ENCODE results near the gene ATP10A.
A peak's percentile ranks its signal among the peaks of the same experiment; 100 is the strongest.

ATP10A gene

DNA sequence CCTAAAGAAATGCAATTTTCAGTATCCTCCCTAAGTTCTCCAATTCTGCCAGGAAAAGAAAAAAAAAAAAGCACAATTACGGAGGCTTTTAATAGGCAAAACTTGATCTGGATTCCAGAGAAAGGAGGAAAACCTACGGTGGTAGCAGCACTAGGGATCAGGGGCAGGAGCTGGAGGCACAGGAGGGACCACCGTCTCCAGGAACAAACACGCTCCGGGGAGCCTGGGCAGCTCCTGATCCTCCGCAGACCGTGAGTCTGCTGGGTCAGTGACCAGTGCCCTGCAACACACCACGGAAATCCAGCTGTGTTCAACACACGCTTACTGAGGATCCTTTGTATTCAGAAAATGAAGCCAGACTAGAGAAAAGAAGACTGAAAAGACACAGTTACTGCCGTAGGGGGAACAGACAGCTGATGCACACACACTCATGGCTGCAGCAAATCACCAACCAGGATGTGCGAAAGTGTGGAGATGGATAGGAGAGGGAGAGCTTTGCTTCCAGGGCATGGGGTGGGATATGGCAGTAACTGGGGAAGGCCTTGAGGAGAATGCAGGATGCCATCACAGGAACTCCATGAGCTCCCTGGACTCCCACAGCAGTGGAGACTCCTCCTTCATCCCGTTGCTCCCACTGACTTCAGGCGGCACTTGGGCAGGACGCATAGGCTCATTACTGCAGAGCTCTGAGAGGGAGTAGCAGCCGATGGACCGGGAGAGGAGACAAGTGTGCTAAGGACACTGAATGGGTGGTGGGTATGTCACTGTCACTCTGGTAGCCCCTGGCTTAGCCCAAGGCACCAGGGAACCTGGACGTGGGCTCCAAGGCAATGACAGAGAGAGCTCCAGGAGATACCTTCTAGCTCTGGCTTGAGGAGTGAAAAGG lies 167.0 kb downstream of the ATP10A start:
- DNase-seq (ENCODE audit: low read depth): no peak

DNA sequence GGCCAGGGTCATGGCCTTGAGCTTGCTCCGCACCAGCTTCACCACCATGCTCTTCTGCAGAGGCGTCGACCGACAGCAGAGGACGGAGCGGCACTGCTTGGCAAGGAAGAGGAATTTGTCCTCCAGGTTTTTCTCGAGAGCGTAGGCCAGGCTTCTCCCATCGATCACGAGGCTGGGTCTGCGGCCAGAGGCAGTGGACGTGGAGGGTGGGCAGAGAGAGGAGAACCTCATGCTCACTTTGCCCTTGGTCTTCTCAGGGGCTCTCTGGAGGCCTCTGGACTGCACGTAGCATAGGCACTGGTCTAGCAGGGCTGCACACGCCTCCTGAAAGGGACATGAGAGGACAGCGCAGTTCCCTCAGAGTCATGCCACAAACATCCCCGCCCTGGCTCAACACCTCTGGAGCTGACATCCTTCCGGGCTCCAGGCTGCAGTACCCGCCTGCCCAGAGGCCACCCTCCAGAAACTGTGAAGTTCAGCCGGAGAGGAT lies 168.3 kb downstream of the ATP10A start:
- DNase-seq (ENCODE audit: low read depth): no peak

DNA sequence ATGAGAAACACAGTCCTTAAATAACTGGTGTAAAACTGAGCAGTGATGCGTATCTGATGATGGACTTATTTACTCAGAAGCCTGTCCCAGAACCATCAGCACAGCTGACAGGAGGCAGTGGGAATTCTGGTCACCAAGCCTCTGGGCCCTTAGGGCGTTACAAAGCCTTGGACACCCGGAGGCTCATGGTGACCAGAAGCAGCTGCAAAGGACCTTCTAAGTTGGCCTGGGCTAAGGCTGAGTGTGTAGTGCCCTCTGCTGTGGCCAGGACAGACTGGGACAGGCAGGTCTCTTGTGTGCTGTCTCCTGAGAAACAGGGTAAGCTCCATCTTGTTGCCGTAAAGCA lies 168.9 kb downstream of the ATP10A start:
- DNase-seq (ENCODE audit: low read depth): no peak

DNA sequence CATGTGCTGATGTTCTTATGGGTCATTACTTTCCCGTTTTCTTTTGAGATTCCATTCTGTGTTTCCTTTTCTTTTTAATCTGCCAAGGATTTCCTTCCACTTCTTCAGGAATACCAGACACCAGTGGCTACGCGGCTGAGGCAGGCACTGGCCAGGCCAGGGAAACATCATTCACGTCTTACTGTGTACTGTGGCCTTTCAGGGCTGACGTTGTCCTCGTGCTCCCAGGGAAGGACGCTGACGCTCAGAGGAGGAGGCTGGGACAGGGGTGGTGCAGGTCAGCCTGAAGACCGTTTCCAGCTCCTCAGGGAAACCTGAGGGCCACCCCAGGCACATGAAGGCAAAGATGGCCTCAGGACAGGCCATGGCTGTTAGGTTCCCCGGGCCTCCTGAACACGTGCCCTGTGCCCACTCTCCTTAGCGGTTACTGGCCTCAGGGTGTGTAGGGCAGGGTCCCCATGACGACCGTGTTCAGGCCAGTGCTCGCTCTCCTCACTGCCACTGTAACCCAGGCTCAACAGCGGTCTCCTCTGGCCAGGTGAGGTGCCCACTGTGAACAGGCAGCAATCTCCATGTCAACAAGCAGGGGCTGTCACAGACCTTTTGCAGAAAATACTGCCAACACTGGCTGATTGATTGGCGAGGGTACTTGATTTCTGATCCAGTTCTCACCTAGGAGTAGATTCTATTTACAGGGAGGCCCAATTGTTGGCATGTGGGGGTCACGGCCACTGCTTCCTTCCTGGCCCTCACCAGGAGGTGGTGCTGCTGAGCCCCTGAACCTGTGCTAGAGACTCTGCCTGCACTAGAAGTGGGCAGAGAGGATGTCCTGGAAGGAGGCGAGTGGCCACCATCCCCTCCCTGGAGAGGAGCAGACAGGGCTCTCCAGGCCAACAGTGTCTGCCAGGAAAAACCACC lies 169.5 kb downstream of the ATP10A start:
- no peak for DNase-seq (ENCODE audit: low read depth)

DNA sequence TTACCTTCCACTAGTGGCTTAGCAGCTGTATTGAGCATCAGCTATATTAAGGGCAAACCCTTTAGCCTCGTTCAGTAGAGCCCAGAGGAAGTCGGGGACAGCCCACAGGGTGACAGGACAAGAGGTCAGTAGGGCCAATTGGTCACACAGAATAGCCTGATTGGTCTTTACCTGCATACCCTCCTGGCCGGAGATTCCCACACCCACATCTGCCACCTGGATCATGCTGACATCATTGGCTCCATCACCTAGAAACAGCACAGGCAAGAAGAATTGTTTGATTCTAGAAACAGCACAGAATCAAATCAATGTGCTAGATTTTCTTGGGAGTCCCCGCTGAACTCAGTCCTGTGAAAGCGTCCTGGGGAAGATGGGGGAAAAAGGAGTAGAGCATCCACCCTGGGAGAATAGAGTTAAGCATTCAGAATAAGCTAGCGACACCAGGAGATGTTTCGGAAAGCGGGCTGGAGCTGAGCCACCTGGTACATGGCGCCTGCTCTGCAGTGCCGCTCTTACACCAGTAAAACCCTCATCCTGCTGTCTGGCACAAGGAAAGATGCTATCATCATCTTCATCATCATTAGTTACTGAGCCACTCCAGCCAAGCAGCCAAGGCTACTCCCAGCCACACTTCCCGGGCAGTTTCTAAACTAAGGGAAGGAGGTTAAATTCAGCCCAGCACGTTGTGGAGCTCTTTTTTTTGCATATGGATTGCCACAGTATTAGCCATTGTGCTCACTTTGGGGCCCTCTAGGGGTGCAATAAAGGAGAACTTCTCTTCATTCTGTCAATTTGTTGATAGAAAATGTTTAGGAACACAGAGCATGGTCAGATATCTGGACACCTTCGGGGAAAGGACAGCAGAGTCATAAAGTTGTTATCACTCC lies 171.3 kb downstream of the ATP10A start:
- no peak for DNase-seq (ENCODE audit: low read depth)

DNA sequence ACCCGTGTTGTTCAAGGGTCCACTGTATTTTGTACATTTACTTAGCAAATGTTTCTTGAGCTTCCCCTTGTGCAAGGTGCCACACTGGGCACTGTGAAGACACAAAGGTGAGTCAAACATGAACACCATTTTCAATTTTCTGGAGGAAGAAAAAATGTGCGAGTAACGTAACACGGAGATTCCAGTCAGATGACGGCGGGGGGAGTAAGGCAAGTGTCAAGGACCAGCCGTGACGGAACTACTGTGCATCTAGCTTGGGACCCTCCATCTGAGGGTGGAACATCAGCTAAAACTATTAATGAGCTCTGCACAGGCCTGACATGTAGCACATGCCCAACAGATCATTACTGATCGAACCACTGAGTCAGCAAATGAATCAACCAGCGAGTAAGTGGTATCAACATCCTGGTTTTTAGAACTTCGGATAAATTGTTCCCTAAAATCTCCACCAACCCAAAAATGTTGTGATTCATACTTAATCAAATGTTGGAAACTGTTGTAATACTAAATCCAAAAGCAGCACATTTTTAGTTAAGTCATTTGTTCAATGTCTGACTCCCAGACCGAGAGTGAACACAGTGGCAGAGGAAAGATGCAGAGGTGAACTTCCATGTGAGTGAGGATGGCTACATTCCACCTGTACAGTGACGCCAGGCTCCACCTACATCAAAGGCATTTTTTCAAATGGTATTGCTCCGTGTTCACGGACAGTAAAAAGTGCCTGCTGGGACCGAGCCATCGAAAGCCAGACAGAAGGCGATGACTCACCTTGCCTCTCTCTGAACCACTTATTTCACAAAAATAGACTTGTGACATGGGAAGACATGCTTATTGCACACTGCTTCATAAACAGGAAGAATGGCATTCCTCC lies 172.2 kb downstream of the ATP10A start:
- no peak for DNase-seq (ENCODE audit: low read depth)

DNA sequence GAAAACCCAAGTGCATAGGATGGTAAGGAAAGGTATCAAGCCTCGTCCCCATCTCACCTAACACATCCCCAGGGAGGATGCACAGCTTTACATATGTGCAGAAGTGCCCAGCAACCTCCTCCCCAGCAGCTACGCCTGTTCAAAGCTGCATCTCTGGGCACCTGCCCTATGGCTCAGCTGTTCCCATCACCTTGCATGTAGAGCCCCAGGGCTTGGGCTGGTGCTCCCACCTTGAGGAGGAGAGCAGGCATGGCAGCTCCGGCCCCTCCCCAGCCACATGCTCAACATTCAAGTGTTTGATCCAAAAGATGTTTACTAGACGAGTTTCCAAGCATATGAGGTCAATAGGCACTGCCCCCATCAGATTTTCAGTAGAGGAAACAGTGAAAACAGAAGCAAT lies 173.5 kb downstream of the ATP10A start:
- DNase-seq (ENCODE audit: low read depth): no peak

DNA sequence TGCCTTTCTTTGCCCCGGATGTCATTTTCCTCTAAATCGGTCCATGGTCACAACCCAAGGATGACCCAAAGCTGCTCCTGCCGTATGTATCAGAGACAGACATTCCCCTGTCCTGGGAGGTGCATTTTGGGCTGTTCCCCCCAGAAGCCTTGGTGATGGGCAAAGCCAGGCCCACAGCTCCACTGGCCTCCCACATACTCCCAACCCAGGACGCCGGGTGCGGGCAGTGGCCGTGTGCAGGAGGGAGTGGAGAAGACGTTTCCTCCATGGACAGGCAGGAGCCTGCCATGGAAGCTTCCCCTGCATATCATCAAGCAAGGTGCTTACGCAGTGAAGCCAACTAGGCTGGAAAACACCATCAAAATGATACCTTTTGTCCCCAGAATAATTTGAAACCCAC lies 175.0 kb downstream of the ATP10A start:
- no peak for DNase-seq (ENCODE audit: low read depth)

DNA sequence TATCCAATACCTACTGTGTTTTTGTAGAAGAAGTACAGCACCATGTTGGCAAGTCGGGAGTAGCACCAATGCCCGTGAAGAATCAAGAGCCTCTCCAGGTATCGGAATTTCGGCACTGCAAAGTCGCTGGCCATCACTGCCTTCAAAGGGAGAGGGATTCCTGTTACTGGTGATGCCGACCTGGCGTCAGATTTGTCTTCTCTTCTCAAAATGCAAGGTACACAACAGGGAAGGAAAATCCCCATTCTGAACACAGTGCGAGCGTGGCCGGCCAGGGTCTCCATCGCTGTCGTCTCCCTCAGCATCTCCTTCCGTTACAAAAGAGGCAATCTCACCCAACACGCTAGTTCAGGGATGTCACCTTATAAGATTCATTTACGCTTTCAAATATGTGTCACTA lies 175.4 kb downstream of the ATP10A start:
- DNase-seq (ENCODE audit: low read depth): no peak

DNA sequence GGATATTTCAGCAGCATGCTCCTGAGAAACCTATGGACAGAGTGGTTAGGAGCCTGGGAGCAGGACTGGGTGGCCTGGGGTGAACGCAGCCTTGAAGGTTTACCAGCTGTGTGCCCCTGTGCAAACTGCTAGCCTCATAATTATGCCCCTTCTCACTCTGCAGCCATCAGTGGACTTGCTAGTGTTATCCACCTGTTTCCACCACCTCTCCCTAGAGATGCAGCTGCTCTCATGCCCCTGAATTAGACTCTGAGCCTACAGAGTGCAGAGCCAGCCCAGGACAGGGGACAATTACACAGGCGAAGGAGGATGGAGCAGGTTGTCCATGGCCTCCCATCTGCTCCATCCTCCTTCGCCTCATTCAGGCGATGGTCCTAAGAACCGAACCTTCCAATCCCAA lies 175.9 kb downstream of the ATP10A start:
- no peak for DNase-seq (ENCODE audit: low read depth)

DNA sequence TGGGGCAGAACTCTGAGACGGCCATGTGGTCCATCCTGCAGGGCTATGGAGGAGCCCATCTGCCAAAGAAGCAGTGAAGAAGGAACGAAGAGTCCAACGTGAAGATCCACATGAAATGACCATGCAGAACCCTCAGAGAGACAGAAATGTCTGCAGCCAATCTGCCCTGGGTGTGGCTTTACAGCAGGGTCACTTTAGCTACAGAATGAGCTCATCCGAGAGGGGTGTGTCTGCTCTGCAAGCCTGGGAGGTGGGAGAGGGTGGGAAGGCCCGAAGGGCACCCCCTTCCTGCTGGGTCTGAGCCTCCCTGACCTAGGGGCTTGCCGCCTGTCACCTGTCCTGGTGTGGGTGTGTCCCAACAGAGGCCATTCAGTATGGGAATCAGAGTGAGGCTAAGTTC lies 176.3 kb downstream of the ATP10A start:
- no peak for DNase-seq (ENCODE audit: low read depth)

DNA sequence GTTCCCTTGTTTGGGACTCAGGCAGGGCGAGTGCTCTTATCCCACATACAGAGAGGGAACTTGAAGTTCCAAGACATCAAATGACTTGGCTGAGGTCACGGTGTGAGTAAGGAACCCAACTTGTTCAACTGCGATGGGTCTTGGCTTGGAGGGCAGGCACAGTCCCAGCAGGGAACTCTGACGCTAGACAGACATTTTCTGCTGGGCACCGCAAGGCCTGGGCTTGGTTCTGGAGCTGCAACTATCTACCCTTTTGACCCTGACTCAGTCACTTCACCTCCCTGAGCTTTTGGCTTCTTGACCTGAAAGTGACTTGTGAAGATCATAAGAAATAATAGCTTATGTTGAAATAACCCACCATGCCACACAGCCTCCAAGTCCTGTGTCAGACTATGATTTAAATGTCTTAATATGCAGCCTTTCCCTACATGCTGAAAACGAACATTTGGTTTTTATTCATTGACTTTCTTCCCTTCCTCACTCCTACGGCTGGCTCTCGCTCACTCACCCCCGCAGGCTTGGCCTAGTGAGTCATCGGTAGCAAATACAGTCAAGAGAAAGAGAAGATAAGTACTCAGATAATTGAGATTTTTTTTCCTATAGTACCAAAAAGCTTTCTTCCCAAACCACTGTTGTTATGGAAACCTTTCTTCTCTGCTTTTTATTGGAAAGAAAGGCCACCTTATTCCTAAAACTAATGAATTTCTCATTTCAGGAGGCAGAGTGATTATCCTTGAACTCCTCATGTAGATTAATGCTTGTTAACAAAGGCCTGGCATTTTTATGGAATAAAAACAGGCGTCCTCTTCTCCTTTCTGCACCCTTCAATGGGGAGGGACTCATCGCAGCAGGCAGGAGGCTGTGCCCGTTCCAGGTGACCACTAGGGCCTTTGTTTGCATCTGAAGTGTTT lies 178.4 kb downstream of the ATP10A start:
- DNase-seq (ENCODE audit: low read depth): peak; percentile 50

DNA sequence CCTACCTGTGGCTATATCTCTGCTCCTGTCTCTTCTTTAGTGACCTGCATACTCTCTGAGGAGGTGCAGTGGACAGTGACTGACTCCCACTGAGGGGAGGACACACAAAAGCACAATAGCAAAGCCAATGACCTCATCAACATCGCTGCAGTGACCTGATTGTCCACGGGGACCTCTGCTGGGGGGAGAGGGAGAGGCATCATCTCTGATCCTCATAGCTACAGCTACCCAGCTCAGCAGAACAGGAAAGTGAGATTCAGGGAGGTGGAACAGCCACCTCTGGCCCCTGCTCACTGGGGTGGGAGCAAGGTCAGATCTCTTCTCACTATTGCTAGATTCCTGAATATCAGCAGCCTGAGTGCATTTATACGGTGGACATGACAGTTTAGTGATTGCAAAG lies 179.2 kb downstream of the ATP10A start:
- no peak for DNase-seq (ENCODE audit: low read depth)

DNA sequence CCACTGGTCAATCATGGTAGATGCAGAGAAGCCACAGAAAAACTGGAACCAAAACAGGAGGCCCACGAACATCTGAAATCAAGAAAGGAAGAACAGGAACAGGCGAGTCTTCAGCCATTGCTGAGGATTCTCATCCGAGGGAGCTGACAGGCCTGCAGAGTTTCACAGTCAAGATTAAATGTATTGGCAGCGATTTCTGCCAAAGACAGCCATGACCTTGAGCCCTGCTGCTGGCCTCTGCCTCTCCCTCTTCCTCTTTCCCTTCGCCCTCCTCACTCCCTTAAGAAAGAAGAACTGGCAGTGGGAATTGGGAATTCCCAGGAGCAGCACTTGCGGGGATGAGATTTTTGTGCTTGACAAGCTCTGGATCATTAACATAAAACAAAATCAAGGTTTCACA lies 179.7 kb downstream of the ATP10A start:
- DNase-seq (ENCODE audit: low read depth): no peak

DNA sequence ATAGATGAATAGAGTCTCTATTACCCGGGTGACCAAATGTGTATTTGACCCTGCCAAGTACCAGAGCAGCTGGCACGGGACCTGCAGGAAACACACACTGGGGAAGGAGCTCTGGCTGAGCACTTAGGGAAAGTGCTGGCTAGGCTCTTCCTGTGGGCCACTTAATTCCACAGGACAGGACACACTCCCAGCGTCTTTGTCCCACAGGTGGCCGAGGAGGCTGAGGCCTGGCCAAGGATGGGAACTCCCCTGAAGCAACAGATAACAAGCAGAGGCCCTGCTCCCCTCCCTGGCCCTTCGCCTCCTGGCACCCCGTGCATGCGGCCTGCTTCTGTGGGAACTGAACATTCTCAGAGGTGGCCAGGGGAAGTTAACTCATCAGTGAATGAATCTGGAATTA lies 180.8 kb downstream of the ATP10A start:
- no peak for DNase-seq (ENCODE audit: low read depth)

DNA sequence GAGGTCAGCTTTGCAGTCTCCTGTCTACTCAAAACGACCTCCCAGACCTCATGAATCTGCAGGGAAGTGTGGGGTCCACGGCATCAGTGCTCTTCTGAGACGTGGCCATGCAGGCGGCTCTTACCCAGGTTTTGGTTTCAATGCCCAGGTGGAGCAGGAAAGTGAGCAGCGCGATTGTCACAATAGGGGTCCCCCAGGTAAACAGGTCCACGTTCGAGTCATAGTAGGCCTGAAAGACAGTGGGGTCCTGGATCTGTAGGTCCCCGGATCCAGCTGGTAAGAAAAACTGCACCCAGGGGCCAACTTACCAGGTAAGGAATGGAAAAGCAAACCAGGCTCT lies 182.5 kb downstream of the ATP10A start:
- no peak for DNase-seq (ENCODE audit: low read depth)

DNA sequence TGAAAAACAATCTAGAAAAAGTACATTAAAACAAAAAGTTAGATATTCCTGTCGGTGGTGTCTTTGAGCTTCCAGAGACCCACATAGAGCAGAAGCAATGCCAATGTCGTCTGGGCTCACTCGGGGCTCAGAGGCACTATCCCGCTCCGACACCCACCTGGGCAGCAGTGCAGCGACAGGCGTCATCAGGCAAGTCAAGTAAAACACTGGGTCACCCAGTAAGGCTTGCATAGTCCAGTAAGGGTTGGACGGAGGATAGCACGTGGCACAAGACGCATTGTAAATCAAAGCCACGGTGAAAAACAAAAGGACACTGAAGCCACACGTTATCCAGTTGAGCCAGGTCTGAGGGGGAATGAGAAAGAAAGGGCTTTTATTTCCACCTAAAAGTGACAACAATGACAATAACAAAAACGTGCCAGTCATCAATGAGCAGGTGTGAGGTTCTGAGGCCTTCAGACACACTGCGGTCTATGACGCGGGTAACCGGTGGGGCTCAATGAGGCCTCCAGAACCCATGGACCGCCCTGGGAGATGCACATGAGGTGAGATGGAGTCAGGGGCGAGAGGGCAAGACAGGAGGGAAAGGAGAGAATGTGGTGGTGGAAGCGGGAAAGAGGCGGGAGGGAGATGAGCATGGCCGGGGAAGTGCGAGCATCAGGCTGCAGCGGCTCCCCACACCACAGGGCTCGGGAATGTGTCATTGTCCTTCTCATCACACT lies 183.0 kb downstream of the ATP10A start:
- no peak for DNase-seq (ENCODE audit: low read depth)

DNA sequence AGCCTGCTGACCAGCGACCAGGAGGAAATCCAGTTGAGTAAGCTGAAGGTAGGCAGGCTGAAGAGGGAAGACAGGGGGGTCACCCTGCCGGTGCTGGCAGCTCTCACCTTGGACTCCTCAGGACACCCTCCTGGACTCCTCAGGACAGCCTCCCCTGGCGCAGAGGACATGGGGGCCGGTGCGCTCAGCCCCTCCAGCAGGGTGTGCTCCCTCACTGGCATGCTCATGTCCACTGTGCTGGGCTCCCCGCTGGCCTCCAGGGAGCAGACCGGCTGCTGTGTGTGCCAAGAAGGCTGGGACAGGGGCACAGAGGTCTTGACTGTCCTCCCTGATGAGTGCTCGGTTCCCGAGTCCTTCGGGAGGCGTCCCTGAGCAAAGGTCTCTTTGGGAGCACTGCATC lies 183.6 kb downstream of the ATP10A start:
- no peak for DNase-seq (ENCODE audit: low read depth)

DNA sequence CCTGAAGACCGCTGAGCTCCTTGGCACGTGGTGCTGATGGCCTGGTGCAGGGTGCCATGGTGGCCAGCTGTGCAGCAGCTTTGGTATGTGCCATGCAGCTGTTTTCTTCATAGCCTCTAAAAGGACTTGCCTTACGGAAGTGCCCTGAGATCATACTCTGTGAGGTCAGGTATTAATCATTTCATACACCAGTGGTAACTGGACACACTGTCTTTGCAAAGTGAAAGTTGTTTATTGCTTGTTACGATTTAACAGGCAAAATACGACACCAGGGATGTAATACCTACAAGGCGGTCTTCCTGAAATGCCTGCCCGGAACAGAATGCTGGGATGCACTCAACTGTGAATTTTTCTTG lies 184.6 kb downstream of the ATP10A start:
- DNase-seq (ENCODE audit: low read depth): no peak
